ENCODE measurements around the gene MYEOV.

- TF ChIP-seq CTCF (conservative IDR thresholded peaks at IDR 0.05) (no peak), EZH2 (IDR thresholded peaks at IDR 0.05; ENCODE audit: low read depth) (no peak)
These were observed 19.4 kb upstream of the MYEOV start for GRCh38 chr11:69274531-69275016.
